ENCODE results near the gene ZNF236. TPM values are rescaled to one million over a fixed set of nuclear protein-coding genes. Genes with fewer than 3 reads are reported as not detected.

ZNF236 gene
- total and polyA plus RNA-seq, 4 donors = 0.83 to 8.2 (median 5.0) TPM

DNA sequence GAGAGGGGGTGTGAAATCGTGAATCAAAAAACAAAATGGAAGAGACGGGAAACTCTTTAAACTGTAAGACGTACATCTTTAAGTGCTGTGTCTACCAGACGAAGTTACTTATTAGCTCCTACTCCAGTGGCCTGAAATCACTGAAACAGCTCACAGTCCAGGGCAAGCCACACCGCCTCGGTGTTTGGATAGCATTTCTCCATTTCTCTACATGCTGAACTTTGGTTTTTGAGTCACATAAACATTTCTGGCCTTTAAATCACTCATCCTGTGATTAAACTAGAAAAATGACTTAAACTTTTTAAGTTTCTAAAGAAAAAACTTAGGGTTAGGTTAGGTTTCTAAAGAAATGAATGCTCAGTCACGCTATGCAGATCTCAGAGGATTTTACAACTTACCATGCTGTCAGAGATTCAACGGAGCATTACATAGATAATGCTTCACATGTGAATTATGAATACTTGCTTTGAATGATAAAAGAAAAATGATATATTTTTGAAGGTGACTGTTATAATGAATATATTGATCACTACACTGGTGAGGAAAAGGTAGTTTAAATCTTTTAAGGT, 171.8 kb downstream of the ZNF236 start:
- Histone ChIP-seq H3K9ac (ENCODE audit: low read depth in 1 of 2, low read length in 2 of 2) (no peak overlapping the region), H3K9me3 (ENCODE audit: control insufficient read depth in 4 of 4, low read length in 3 of 4) (no peaks in the 10 kb centered on the region), H3K4me1 (ENCODE audit: control insufficient read depth in 4 of 4, insufficient read depth in 4 of 4, low read length in 3 of 4) (no peaks in the 10 kb centered on the region), H3K27ac (ENCODE audit: low read depth in 1 of 2, low read length in 2 of 2) (no peak overlapping the region), H3K4me3 (ENCODE audit: low read depth in 1 of 3, low read length in 3 of 3) (no peak overlapping the region), H3K36me3 (ENCODE audit: control insufficient read depth in 4 of 4, insufficient read depth in 3 of 4, low read depth in 1 of 4, low read length in 3 of 4) (no peaks in the 10 kb centered on the region), H3K27me3 (ENCODE audit: control insufficient read depth in 4 of 4, insufficient read depth in 4 of 4, low read length in 3 of 4) (no peaks in the 10 kb centered on the region)
- DNase-seq (ENCODE audit: low spot score) = no peak
- TF ChIP-seq TAF1 (conservative IDR thresholded peaks at IDR 0.05) = no peak
- peak; percentile 39 to 46 for TF ChIP-seq HNF4A (conservative IDR thresholded peaks at IDR 0.05)
- 51% methylated on average over 8 of the region's 8 CpGs for WGBS

DNA sequence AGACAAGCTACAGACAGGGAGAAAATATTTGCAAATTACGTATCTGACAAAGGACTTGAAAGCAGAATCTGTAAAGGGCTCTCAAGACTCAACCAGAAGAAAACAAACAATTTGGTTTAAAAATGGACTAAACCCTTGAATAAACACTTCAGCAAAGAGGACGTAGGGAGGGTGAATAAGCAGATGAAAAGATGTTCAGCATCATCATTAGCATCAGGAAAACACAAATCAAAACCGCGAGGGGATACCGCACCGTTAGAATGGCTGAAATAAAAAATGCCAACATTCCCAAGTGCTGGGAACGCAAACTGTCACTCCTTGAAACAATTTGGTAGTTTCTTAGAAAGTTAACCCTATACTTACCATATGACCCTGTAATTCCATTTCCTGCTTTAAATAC, 173.5 kb downstream of the ZNF236 start:
- no peaks in the 10 kb centered on the region for H3K36me3 ChIP-seq (ENCODE audit: control insufficient read depth in 4 of 4, insufficient read depth in 3 of 4, low read depth in 1 of 4, low read length in 3 of 4)
- peaks cover 0 to 2% (median 0%) of the 10 kb centered on the region in 4 donors for H3K4me1 ChIP-seq (ENCODE audit: control insufficient read depth in 4 of 4, insufficient read depth in 4 of 4, low read length in 3 of 4)
- no peak for TF ChIP-seq NR2F2 (IDR thresholded peaks at IDR 0.05)
- no peak for TF ChIP-seq FOXA1 (IDR thresholded peaks at IDR 0.05)
- TF ChIP-seq GABPA (IDR thresholded peaks at IDR 0.05 in 1 of 2, conservative IDR thresholded peaks at IDR 0.05 in 1 of 2) = no peak
- TF ChIP-seq, protein P1, sequence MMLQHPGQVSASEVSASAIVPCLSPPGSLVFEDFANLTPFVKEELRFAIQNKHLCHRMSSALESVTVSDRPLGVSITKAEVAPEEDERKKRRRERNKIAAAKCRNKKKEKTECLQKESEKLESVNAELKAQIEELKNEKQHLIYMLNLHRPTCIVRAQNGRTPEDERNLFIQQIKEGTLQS (IDR thresholded peaks at IDR 0.05) = no peak
- TF ChIP-seq HNF4G (IDR thresholded peaks at IDR 0.05) = no peak
- no peak for TF ChIP-seq RAD21 (IDR thresholded peaks at IDR 0.05)
- TF ChIP-seq FOXA2 (IDR thresholded peaks at IDR 0.05) = no peak
- no peak for TF ChIP-seq TAF1 (conservative IDR thresholded peaks at IDR 0.05)
- no peak for TF ChIP-seq EGR1 (IDR thresholded peaks at IDR 0.05; ENCODE audit: low read depth in 2 of 2)
- TF ChIP-seq, protein P2, sequence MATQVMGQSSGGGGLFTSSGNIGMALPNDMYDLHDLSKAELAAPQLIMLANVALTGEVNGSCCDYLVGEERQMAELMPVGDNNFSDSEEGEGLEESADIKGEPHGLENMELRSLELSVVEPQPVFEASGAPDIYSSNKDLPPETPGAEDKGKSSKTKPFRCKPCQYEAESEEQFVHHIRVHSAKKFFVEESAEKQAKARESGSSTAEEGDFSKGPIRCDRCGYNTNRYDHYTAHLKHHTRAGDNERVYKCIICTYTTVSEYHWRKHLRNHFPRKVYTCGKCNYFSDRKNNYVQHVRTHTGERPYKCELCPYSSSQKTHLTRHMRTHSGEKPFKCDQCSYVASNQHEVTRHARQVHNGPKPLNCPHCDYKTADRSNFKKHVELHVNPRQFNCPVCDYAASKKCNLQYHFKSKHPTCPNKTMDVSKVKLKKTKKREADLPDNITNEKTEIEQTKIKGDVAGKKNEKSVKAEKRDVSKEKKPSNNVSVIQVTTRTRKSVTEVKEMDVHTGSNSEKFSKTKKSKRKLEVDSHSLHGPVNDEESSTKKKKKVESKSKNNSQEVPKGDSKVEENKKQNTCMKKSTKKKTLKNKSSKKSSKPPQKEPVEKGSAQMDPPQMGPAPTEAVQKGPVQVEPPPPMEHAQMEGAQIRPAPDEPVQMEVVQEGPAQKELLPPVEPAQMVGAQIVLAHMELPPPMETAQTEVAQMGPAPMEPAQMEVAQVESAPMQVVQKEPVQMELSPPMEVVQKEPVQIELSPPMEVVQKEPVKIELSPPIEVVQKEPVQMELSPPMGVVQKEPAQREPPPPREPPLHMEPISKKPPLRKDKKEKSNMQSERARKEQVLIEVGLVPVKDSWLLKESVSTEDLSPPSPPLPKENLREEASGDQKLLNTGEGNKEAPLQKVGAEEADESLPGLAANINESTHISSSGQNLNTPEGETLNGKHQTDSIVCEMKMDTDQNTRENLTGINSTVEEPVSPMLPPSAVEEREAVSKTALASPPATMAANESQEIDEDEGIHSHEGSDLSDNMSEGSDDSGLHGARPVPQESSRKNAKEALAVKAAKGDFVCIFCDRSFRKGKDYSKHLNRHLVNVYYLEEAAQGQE (IDR thresholded peaks at IDR 0.05) = no peak
- H3K4me3 ChIP-seq (ENCODE audit: low read depth in 1 of 3, low read length in 3 of 3) = no peak overlapping the region
- 85% methylated on average over 7 of the region's 7 CpGs for WGBS
- no peak overlapping the region for H3K27ac ChIP-seq (ENCODE audit: low read depth in 1 of 2, low read length in 2 of 2)
- DNase-seq (ENCODE audit: low spot score) = no peak
- no peaks in the 10 kb centered on the region for H3K27me3 ChIP-seq (ENCODE audit: control insufficient read depth in 4 of 4, insufficient read depth in 4 of 4, low read length in 3 of 4)
- H3K9ac ChIP-seq (ENCODE audit: low read depth in 1 of 2, low read length in 2 of 2) = no peak overlapping the region
- no peaks in the 10 kb centered on the region for H3K9me3 ChIP-seq (ENCODE audit: control insufficient read depth in 4 of 4, low read length in 3 of 4)

GRCh38 chr18:76996429-76996828, 174.1 kb downstream of the ZNF236 start:
- no peak overlapping the region for H3K9ac ChIP-seq (ENCODE audit: low read depth in 1 of 2, low read length in 2 of 2)
- H3K27ac ChIP-seq (ENCODE audit: low read depth in 1 of 2, low read length in 2 of 2) = no peak overlapping the region
- 93% methylated on average over 7 of the region's 7 CpGs for WGBS
- H3K36me3 ChIP-seq (ENCODE audit: control insufficient read depth in 4 of 4, insufficient read depth in 3 of 4, low read depth in 1 of 4, low read length in 3 of 4) = no peaks in the 10 kb centered on the region
- H3K4me1 ChIP-seq (ENCODE audit: control insufficient read depth in 4 of 4, insufficient read depth in 4 of 4, low read length in 3 of 4) = peaks cover 0 to 2% (median 0%) of the 10 kb centered on the region in 4 donors
- H3K9me3 ChIP-seq (ENCODE audit: control insufficient read depth in 4 of 4, low read length in 3 of 4) = no peaks in the 10 kb centered on the region
- H3K4me3 ChIP-seq (ENCODE audit: low read depth in 1 of 3, low read length in 3 of 3) = no peak overlapping the region
- DNase-seq (ENCODE audit: low spot score) = no peak
- no peaks in the 10 kb centered on the region for H3K27me3 ChIP-seq (ENCODE audit: control insufficient read depth in 4 of 4, insufficient read depth in 4 of 4, low read length in 3 of 4)
- TF ChIP-seq EGR1 (IDR thresholded peaks at IDR 0.05; ENCODE audit: low read depth in 2 of 2) (no peak), GABPA (IDR thresholded peaks at IDR 0.05 in 1 of 2, conservative IDR thresholded peaks at IDR 0.05 in 1 of 2) (no peak), HNF4G (IDR thresholded peaks at IDR 0.05) (no peak), FOXA2 (IDR thresholded peaks at IDR 0.05) (no peak), RAD21 (IDR thresholded peaks at IDR 0.05) (no peak), HNF4A (conservative IDR thresholded peaks at IDR 0.05) (no peak), JUND (IDR thresholded peaks at IDR 0.05) (no peak), YY1 (IDR thresholded peaks at IDR 0.05) (no peak), CTCF (IDR thresholded peaks at IDR 0.05; ENCODE audit: low read depth, low read length, missing input control) (no peak), SP1 (IDR thresholded peaks at IDR 0.05) (no peak), TAF1 (conservative IDR thresholded peaks at IDR 0.05) (no peak)
- TF ChIP-seq, protein P2 (IDR thresholded peaks at IDR 0.05) = no peak
- TF ChIP-seq, protein P1 (IDR thresholded peaks at IDR 0.05) = no peak
- TF ChIP-seq, protein P3, sequence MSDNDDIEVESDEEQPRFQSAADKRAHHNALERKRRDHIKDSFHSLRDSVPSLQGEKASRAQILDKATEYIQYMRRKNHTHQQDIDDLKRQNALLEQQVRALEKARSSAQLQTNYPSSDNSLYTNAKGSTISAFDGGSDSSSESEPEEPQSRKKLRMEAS (IDR thresholded peaks at IDR 0.05) = no peak

Measured in liver (tissue), 9 donors.